ENCODE measurements around the gene PTGFR. TPM values are rescaled to one million over a fixed set of nuclear protein-coding genes. Genes with fewer than 3 reads are reported as not detected.

Gene PTGFR
- total and polyA plus RNA-seq, 2 of the 13 experiments (the other 11 are each of a cell fraction or from before 2014, with no cell fraction given): not detected

Other genes starting within 250 kb of the PTGFR start
- gene IFI44L, start 129.5 kb downstream of the PTGFR start, total RNA-seq (2016; rRNA removed; fragmentation: Illumina TruSeq; extraction: Trizol): 0.04 TPM in 1 of 2 replicates, not detected in the other
- 0.04 and 0.12 TPM in 2 replicates for gene IFI44L, start 129.5 kb downstream of the PTGFR start, polyA plus RNA-seq (2011; rRNA removed)
- gene IFI44, start 158.9 kb downstream of the PTGFR start, total RNA-seq (2016; rRNA removed; fragmentation: Illumina TruSeq; extraction: Trizol): not detected in 2 replicates
- not detected in 2 replicates for gene IFI44, start 158.9 kb downstream of the PTGFR start, polyA plus RNA-seq (2011; rRNA removed)

Data from HepG2 (cell line).